ENCODE results near the gene C19orf38.

DNA sequence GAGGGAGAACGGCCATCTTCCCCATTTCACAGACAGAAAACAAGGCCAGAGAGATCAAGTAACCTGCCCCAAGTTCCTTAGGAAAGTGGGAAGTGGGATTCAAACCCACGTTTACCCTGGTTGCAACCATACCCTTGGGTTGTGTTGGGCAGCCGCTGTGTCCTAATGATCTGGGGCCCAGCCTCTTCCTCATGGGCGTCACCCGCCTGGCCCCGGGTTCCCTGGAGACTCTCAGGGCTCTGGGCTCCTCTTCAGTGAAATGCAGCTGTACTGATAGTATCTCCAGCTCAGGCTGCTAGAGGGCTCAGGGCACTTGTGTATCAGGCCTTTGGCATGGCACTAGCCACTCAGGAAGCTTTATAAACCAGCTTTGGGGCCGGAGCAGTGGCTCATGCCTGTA, 22.0 kb upstream of the C19orf38 start:
- TF ChIP-seq, protein P1, sequence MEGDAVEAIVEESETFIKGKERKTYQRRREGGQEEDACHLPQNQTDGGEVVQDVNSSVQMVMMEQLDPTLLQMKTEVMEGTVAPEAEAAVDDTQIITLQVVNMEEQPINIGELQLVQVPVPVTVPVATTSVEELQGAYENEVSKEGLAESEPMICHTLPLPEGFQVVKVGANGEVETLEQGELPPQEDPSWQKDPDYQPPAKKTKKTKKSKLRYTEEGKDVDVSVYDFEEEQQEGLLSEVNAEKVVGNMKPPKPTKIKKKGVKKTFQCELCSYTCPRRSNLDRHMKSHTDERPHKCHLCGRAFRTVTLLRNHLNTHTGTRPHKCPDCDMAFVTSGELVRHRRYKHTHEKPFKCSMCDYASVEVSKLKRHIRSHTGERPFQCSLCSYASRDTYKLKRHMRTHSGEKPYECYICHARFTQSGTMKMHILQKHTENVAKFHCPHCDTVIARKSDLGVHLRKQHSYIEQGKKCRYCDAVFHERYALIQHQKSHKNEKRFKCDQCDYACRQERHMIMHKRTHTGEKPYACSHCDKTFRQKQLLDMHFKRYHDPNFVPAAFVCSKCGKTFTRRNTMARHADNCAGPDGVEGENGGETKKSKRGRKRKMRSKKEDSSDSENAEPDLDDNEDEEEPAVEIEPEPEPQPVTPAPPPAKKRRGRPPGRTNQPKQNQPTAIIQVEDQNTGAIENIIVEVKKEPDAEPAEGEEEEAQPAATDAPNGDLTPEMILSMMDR (IDR thresholded peaks at IDR 0.05; ENCODE audit: low read length), result no peak
- no peak for TF ChIP-seq EZH2 (IDR thresholded peaks at IDR 0.05; ENCODE audit: borderline replicate concordance, low read length)

Measured in OCI-LY1 (cell line).